Loucy (cell line): Measurements from ENCODE around the gene FAM222B.
"Not testable (repeated sequence)": the region's sequence is repeated elsewhere in the genome, so short reads cannot be mapped to it uniquely, and the experiment has no call there.

Experiments
- CTCF ChIP-seq: fragments of 200-600 bp; sonication (generic); conservative IDR thresholded peaks from 2 replicates; pipeline ENCODE4 v1.5.1; 2014; ENCODE audit warnings: mild to moderate bottlenecking, antibody characterized with exemption, low read length
- EZH2phosphoT487 ChIP-seq: fragments of 200-600 bp; IDR thresholded peaks from 2 replicates; pipeline ENCODE4 v1.6.1; 2018; ENCODE audit warnings: antibody characterized with exemption, mild to moderate bottlenecking, moderate library complexity, borderline replicate concordance

- TF ChIP-seq CTCF, EZH2phosphoT487: not testable (repeated sequence)
Measured at GRCh38 chr17:28836541-28836940, 6.0 kb downstream of the FAM222B start.
